Dendritic cell treated with granulocyte-macrophage colony-stimulating factor and Interleukin-4, amounts not matched to agents 40 ng/mL and 50 ng/mL, for 4 days (primary cell): ENCODE measurements around the gene THOC1.
"Not testable (repeated sequence)": the region's sequence is repeated elsewhere in the genome, so short reads cannot be mapped to it uniquely, and the experiment has no call there.

ENCODE experiments used
- H3K27ac Mint-ChIP-seq: one replicate; pipeline ENCODE4 v1.8.0; 2022; ENCODE audit warnings: mild to moderate bottlenecking, mixed read lengths
- H3K27me3 Mint-ChIP-seq: one replicate; pipeline ENCODE4 v1.8.0; 2022; ENCODE audit warnings: mild to moderate bottlenecking, mixed read lengths
- H3K36me3 Mint-ChIP-seq: one replicate; pipeline ENCODE4 v1.8.0; 2022; ENCODE audit warnings: low read depth, mixed read lengths
- H3K4me1 Mint-ChIP-seq: one replicate; pipeline ENCODE4 v1.8.0; 2022; ENCODE audit warnings: low read depth, mixed read lengths
- H3K4me3 Mint-ChIP-seq: one replicate; pipeline ENCODE4 v1.8.0; 2022; ENCODE audit warnings: mild to moderate bottlenecking, moderate library complexity, mixed read lengths
- H3K9me3 Mint-ChIP-seq: one replicate; pipeline ENCODE4 v1.8.0; 2022; ENCODE audit warnings: mixed read lengths
- intact Hi-C: fragments of 100-400 bp; cut with micrococcal nuclease; formaldehyde crosslinking; loops from one replicate; pipeline ENCODE4 v1.15.0; 2022

Gene THOC1

DNA sequence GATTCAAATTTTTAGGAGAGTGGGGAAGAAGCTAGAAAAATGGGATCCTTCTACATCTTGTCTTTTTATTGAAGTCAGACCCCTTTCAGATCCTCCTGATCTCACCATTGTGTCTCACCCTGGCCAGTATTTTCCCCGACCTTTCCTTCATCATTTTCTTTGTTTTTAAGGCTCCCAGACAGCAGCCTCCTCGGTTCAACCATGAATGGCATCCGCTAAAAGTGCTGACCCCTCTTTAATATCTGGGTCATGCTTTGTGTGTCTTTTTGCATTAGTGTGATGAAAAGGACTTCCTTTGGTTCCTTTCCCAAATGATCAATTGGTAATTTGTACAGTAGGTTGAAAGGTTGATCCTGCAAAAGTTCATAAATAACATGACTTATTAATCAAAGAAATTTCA is 26.7 kb upstream of the THOC1 start:
- Mint-ChIP-seq H3K36me3 (no peaks in the 10 kb centered on the region), H3K27ac (no peak overlapping the region), H3K4me3 (no peak overlapping the region), H3K4me1 (peaks cover 31% of the 10 kb centered on the region), H3K27me3 (no peaks in the 10 kb centered on the region), H3K9me3 (no peaks in the 10 kb centered on the region)
- intact Hi-C loops = no loop called here

DNA sequence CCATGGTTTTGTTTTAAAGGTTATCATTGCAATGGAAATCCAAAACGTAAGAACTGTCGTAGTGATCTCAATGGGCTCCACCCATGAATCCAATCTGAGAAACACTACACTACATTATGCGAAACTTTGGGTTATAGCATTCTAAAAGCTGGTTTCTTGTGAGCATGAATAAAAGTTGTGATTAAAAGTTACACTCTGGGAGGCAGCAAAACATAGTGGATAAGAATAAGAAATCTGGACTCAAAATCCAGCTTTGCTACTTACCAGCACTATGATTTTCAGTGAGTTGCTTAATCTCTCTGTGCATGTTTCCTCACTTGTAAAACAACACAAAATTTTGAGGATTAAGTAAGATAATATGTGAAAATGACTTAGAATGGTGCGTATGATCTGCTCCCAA is 25.7 kb upstream of the THOC1 start:
- peaks cover 42% of the 10 kb centered on the region for H3K4me1 Mint-ChIP-seq
- no peaks in the 10 kb centered on the region for H3K9me3 Mint-ChIP-seq
- H3K36me3 Mint-ChIP-seq = no peaks in the 10 kb centered on the region
- no peaks in the 10 kb centered on the region for H3K27me3 Mint-ChIP-seq
- intact Hi-C loops = no loop called here
- no peak overlapping the region for H3K27ac Mint-ChIP-seq
- H3K4me3 Mint-ChIP-seq = no peak overlapping the region

GRCh38 chr18:292271-292670 is 24.4 kb upstream of the THOC1 start:
- Mint-ChIP-seq H3K9me3 (no peaks in the 10 kb centered on the region), H3K4me3 (no peak overlapping the region), H3K36me3 (no peaks in the 10 kb centered on the region), H3K27me3 (no peaks in the 10 kb centered on the region), H3K27ac (no peak overlapping the region), H3K4me1 (peaks cover 42% of the 10 kb centered on the region)
- intact Hi-C loops = no loop called here

GRCh38 chr18:289970-290369 is 22.1 kb upstream of the THOC1 start:
- intact Hi-C loops = loop anchor here (5.0 to 10.0 kb wide), 3 partner anchors 32 to 545 kb away; no protein-coding TSS in a partner anchor
- not testable (repeated sequence) for H3K9me3 Mint-ChIP-seq, H3K4me3 Mint-ChIP-seq, H3K27ac Mint-ChIP-seq, H3K27me3 Mint-ChIP-seq, H3K36me3 Mint-ChIP-seq
- peaks cover 45% of the 10 kb centered on the region for H3K4me1 Mint-ChIP-seq

DNA sequence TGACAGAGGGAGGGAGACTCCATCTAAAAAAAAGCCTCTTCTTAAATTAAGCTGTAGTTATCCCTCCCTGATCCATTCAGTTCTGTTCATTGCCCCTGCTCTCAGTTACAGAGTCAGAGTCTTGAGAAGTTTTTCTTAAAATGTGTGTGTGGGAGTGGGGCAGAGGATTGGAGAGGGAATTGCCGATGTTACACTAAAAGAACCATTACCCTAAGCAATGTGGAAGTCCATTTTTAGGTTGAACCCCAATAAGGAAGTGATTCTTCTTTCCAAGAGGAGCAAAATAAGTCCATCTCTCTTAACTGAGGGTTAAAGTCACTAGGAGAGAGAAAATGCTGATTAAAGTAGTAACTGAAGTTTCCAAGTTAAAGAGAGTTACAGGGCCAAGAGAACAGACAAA is 21.2 kb upstream of the THOC1 start:
- H3K27ac Mint-ChIP-seq = peak overlapping the region; percentile 81
- no peaks in the 10 kb centered on the region for H3K36me3 Mint-ChIP-seq
- H3K27me3 Mint-ChIP-seq = no peaks in the 10 kb centered on the region
- intact Hi-C loops = loop anchor here (5.0 to 10.0 kb wide), 3 partner anchors 33 to 546 kb away; no protein-coding TSS in a partner anchor
- H3K4me3 Mint-ChIP-seq = no peak overlapping the region
- H3K4me1 Mint-ChIP-seq = peaks cover 45% of the 10 kb centered on the region
- no peaks in the 10 kb centered on the region for H3K9me3 Mint-ChIP-seq

DNA sequence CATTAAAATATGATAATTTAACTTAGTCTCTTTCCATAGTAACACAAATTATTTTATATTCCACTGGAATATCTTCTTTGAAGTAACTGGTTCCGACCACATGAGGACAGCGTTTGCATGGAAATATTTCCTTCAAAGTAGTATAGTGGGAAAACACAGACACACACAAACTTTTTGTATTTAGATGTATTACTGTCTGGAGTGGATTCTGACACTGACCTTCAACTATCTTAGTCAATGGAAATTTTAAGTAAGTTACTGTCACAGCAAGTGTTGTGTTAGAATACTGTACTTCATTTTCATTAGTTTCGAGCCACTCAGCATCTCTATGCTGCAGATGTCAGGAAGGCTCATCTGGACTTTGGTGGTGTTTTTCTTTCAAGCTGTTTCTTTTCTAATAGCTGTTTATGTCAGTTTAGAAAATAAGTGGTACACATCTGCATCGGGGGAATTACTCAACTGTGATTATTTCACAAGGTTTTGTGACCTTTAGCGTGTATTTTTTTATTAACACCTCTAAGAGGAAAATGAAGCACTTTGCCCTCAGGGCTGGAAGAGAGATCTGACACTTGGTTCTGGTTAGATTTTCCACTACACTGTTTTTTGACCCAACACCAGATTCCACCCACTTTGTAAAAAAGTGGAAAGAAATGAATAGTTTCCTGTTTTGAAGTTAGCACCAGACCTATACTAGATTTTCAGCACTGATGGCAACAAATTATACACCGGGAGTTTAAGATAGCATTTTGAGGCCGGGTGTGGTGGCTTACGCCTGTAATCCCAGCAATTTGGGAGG is 18.9 kb upstream of the THOC1 start:
- H3K4me1 Mint-ChIP-seq = peaks cover 40% of the 10 kb centered on the region
- H3K4me3 Mint-ChIP-seq = no peak overlapping the region
- no peaks in the 10 kb centered on the region for H3K27me3 Mint-ChIP-seq
- no peaks in the 10 kb centered on the region for H3K9me3 Mint-ChIP-seq
- intact Hi-C loops = loop anchor here (1.0 to 10.0 kb wide), 4 partner anchors 36 to 548 kb away; no protein-coding TSS in a partner anchor
- H3K27ac Mint-ChIP-seq = no peak overlapping the region
- no peaks in the 10 kb centered on the region for H3K36me3 Mint-ChIP-seq

DNA sequence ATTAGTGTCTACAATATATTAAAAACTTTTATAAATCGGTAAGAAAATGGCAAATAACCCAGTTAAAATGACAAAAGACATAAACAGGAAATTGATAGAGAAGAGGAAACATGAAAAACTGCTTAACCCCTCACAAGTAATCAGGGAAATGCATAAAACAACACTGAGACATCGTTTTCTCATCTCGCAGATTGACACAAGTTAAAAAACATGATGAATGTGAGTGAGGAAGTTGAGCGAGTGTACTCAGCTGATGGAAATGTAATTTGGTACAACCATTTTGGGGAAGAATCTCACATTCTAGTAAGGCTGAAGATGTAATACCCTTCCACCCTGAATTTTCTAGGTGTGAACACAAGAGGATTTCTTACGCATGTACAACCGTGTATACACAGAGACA is 18.0 kb upstream of the THOC1 start:
- no peaks in the 10 kb centered on the region for H3K27me3 Mint-ChIP-seq
- peaks cover 40% of the 10 kb centered on the region for H3K4me1 Mint-ChIP-seq
- no peaks in the 10 kb centered on the region for H3K9me3 Mint-ChIP-seq
- intact Hi-C loops = loop anchor here (1.0 to 10.0 kb wide), 4 partner anchors 36 to 549 kb away; no protein-coding TSS in a partner anchor
- no peak overlapping the region for H3K27ac Mint-ChIP-seq
- no peaks in the 10 kb centered on the region for H3K36me3 Mint-ChIP-seq
- no peak overlapping the region for H3K4me3 Mint-ChIP-seq

DNA sequence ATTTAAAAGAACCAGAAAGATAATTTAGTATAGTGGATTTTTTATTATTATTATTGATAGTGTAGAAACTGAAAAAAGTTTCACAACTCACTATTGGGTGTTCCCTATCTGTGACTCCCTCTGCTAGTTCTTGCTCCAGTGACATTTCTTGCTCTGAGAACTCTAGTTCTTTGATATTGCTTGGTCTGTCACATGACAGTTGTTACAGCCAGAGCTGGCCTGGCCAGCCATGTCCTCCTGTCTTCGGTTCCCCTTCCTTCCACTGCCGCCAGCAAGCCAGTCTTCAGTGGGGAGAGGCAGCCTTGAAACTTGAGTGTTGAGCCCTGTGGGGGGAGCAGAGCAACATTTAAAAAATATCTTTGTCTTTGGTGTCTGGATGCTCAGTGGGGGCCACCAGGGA is 7.6 kb upstream of the THOC1 start:
- Mint-ChIP-seq H3K36me3 (no peaks in the 10 kb centered on the region), H3K27ac (peak overlapping the region; percentile 88), H3K4me1 (peaks cover 17% of the 10 kb centered on the region), H3K9me3 (no peaks in the 10 kb centered on the region), H3K4me3 (peak overlapping the region; percentile 2), H3K27me3 (peaks cover 6% of the 10 kb centered on the region)
- intact Hi-C loops = no loop called here

GRCh38 chr18:274313-274712 is 6.5 kb upstream of the THOC1 start:
- Mint-ChIP-seq H3K27ac (no peak overlapping the region), H3K27me3 (peaks cover 6% of the 10 kb centered on the region), H3K9me3 (no peaks in the 10 kb centered on the region), H3K4me1 (peaks cover 24% of the 10 kb centered on the region), H3K4me3 (no peak overlapping the region), H3K36me3 (no peaks in the 10 kb centered on the region)
- intact Hi-C loops = no loop called here

GRCh38 chr18:273525-273924 is 5.7 kb upstream of the THOC1 start:
- Mint-ChIP-seq H3K4me1 (peaks cover 30% of the 10 kb centered on the region), H3K27me3 (peaks cover 4% of the 10 kb centered on the region), H3K4me3 (no peak overlapping the region), H3K27ac (no peak overlapping the region), H3K9me3 (no peaks in the 10 kb centered on the region), H3K36me3 (no peaks in the 10 kb centered on the region)
- intact Hi-C loops = no loop called here

GRCh38 chr18:272650-273049 is 4.8 kb upstream of the THOC1 start:
- H3K4me1 Mint-ChIP-seq = peaks cover 30% of the 10 kb centered on the region
- intact Hi-C loops = no loop called here

DNA sequence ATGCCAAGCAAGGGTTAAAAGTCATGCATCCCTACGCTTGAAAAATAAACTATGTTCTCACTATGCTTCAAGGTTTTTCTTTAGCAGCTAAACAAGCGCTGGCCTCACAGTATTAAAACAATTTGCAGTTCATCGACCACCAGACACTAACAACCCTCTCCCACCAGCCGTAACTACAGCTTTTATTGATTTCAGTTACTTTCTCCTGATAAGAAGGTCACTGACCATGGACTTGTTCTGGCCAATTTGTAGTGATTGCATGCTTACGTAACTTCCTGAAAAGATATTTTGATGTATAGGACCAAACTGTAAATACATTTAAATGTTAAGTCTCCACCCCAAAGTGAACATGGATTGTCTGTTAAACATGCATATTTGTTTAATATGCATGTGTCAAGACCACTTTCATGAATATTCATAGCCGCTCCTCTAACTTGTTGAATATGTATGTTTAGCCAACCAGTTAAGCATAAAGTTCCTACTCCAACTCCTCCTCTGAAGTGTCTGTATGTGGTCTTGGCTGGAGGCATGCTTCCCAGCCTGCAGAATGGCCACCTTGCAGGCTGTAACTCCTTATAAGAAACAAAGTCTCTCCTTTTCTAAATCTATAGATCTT is 1.7 kb upstream of the THOC1 start:
- H3K36me3 Mint-ChIP-seq = peaks cover 16% of the 10 kb centered on the region
- H3K27ac Mint-ChIP-seq = no peak overlapping the region
- intact Hi-C loops = loop anchor here (5.0 to 10.0 kb wide), 2 partner anchors 228 to 445 kb away; partner anchors contain the start of gene ENOSF1
- H3K27me3 Mint-ChIP-seq = no peaks in the 10 kb centered on the region
- no peaks in the 10 kb centered on the region for H3K9me3 Mint-ChIP-seq
- peaks cover 38% of the 10 kb centered on the region for H3K4me1 Mint-ChIP-seq
- H3K4me3 Mint-ChIP-seq = no peak overlapping the region

More at GRCh38 chr18:272650-273049, 4.8 kb upstream of the THOC1 start:
- Mint-ChIP-seq H3K4me3 (no peak overlapping the region), H3K9me3 (no peaks in the 10 kb centered on the region), H3K27me3 (peaks cover 4% of the 10 kb centered on the region), H3K27ac (no peak overlapping the region), H3K36me3 (peaks cover 8% of the 10 kb centered on the region)

DNA sequence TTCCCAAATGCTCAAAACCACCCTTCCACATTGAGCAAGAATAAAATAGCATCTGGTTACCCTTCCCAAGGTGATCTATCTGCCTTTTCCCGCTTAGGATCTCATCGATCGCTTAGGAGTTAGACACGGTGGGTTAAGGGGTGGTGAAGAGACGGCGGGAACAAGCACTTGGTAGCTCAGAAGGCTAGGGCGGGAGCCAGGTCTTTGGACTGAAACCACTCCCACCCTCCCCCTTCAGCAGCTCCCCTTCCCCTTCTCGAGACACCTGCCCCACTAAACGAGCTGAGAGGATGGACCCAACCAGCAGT is 513 bp downstream of the THOC1 start:
- Mint-ChIP-seq H3K27me3 (no peaks in the 10 kb centered on the region), H3K4me1 (peaks cover 32% of the 10 kb centered on the region), H3K36me3 (peaks cover 36% of the 10 kb centered on the region), H3K27ac (peak overlapping the region; percentile 100), H3K9me3 (no peaks in the 10 kb centered on the region), H3K4me3 (peak overlapping the region; percentile 99)
- intact Hi-C loops = loop anchor here (5.0 to 10.0 kb wide), 2 partner anchors 230 to 447 kb away; partner anchors contain the start of gene ENOSF1

- Mint-ChIP-seq H3K9me3 (no peaks in the 10 kb centered on the region), H3K27me3 (no peaks in the 10 kb centered on the region), H3K4me1 (peaks cover 9% of the 10 kb centered on the region), H3K27ac (no peak overlapping the region), H3K4me3 (no peak overlapping the region), H3K36me3 (peaks cover 52% of the 10 kb centered on the region)
- intact Hi-C loops = loop anchor here (10.0 kb wide), 1 partner anchor 453 kb away; the partner anchor contains the start of gene ENOSF1
These were observed 6.3 kb downstream of the THOC1 start for GRCh38 chr18:261398-262073.
